GM19099 (cell line): ENCODE measurements around the gene FAAP20.

ENCODE experiments used
- POLR2A ChIP-seq: IDR thresholded peaks from 3 replicates; pipeline ENCODE4 v1.6.1; 2011; ENCODE audit warnings: low read depth; ENCODE audit not compliant: insufficient read length; ENCODE audit errors: extremely low read depth

The FAAP20 gene

DNA sequence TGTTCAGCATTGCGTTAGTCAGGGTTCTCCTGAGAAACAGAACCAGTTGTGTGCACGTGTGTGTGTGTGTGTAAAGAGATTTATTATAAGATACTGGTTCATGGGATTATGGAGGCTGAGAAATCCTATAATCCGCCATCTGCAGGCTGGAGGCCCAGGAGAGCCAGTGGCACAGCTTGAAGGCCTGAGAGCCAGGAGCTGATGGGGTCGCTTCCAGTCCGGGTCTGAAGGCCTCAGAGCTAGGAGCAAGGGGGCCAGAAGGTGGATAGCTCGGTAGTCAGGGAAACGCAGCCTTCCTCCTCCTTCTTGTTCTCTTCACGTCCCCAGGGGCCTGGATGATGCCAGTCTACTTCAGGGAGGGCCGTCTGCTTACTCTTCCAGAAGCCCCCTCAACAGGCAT is 37.7 kb downstream of the FAAP20 start:
- no peak for TF ChIP-seq POLR2A

GRCh38 chr1:2155788-2156187 is 38.8 kb downstream of the FAAP20 start:
- no peak for TF ChIP-seq POLR2A

- TF ChIP-seq POLR2A = no peak
These were observed 39.4 kb downstream of the FAAP20 start for GRCh38 chr1:2155147-2155598.

DNA sequence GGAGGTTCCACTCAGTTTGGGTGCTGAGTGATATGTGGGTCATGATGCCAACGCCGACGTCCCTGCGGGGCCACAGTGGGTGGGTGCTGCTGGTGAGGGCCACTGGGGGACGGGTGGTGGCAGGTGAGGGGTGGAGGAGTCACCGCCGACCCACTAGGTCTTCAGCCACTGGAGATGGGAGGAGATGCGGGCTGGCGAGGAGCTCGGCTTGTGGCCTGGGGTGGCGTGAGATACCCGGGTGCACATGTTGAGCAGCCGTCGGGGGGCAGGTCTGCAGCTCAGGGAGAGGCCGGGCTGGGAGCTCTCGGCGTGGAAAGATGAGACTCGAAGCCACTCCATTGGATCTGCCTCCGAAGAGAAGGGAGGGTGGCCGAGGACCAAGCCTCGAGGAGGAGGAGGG is 40.5 kb downstream of the FAAP20 start:
- TF ChIP-seq POLR2A = no peak

DNA sequence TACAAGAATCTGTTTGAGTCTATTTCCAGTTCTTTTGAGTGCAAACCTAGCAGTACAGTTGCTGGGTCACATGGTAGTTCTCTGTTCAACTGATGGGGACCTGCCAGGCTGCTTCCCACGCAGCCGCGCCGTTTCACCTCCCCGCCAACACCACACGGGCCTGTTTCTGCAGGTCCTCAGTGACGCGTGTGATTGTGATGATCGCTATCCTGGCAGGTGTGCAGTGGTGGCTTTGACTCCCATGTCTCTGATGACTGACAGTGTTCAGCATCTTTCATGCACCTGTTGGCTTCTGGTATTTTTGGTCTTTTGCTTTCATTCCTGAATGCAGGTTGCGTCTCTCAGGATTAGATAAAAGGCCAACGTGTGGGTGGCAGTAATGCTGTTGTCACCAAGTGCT is 41.6 kb downstream of the FAAP20 start:
- no peak for TF ChIP-seq POLR2A

DNA sequence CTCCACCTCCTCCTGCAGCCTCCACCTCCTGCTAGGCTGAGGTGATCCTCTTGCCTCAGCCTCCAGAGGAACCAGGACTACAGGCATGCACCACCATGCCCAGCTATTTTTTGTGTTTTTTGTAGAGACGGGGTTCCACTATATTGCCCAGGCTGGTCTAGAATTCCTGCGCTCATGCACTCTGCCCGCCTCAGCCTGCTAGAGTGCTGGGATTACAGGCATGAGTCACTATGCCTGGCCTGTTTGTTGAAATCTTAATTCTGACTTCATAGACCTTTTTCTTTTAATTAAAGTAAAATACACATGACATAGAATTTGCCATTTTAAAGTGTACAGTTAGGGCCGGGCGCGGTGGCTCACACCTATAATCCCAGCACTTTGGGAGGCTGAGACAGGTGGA is 42.7 kb downstream of the FAAP20 start:
- TF ChIP-seq POLR2A = no peak

GRCh38 chr1:2151252-2151651 is 43.3 kb downstream of the FAAP20 start:
- no peak for TF ChIP-seq POLR2A

DNA sequence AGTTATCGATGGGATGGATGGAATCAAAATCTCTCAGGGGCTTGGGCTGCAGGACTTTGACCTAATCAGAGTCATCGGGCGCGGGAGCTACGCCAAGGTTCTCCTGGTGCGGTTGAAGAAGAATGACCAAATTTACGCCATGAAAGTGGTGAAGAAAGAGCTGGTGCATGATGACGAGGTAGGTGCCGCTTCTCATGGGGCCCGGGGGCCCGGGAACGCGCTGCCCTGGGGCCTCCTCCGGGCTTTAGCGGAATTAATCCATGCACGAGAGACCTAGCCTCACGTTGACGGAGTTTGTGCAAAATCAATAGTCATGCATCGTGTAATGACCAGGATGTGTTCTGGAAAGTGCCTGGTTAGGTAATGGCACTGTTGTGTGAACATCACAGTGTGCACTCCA is 43.8 kb downstream of the FAAP20 start:
- no peak for TF ChIP-seq POLR2A

DNA sequence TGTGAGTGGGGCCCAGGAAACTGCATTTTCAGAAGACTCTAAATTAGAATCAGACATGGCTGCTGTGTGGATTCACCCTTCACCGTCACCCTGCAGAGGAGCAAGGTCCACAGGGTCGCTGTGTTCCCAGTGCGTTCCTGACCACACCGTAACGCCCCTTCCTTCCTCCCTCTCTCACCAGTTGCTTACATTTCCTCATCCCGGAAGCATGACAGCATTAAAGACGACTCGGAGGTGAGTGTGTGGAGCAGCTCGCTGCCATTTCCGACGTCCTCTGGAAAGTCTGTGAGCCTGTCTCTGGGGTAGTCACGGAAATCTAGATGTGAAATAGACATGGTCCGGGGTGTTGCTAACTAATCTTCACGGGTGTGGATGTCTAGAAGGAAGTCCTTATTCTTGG is 45.9 kb downstream of the FAAP20 start:
- TF ChIP-seq POLR2A = no peak

- no peak for TF ChIP-seq POLR2A
These were observed 47.6 kb downstream of the FAAP20 start for GRCh38 chr1:2146836-2147517.

DNA sequence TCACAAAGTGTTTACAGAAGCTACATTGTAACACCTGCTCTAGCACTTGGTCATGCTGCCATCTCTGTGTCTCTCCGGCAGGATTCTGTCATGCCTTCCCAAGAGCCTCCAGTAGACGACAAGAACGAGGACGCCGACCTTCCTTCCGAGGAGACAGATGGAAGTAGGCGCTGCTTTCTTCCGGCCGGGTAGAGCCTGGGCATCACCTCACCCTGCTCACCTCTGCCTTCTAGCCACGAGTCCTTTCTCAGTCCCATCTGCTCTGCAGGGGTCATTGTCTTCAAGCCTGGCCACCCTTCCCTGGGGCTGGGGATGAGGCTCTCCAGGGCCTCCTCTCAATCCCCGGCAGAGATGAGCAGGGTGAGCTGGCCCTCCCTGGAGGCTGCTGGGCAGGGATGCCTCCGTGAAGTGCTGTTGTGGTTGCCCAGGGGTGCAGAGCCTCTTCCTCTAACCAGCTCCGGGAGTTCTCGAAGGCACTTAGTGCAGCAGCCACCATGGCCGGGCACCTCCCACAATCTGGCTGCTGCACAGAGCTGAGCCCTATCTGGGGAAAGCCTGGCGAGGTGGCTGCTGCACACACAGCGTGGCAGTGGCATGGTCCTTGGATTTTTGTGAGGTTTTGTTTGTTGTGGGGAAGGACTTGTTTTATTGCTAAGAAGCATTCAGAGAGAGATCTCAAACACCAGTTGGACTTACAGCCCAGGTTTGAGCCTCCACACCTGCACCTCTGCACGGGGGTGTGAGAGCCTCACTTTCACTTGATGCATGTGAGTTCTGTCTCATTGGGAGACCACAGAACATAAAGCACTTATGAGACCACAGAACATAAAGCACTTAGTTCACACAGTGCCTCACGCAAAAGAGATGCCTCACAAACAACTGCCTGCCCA is 48.4 kb downstream of the FAAP20 start:
- TF ChIP-seq POLR2A = no peak

DNA sequence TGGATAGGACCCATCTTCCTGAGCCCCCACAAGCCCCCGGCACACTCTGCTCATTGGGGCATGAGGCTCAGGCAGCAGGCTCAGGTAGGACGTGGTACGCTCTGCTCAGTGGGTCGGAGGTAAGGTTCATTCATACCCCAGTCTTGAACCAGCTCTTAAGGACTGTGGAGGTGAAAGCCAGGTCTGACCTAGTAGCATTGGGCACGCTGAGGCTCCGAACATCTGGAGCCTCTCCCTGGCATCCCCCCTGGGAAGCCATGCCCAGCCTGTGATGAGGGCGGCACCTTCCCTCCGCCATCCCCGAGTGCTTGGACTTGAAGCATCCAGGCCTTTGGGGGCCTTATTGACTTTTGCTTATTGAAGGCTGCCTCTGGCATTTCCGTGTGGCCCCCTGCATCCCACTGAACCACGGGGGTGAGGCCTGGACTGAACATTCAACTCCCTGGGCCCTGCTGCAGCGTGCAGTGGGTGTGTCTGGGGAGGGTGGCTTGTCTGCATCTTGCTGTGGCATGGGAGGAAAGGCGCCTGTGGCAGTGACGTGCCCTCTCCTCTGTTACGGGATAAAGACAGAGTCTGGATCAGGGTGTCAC is 50.0 kb downstream of the FAAP20 start:
- TF ChIP-seq POLR2A = no peak

- no peak for TF ChIP-seq POLR2A
These were observed 50.6 kb downstream of the FAAP20 start for GRCh38 chr1:2143814-2144500.

- TF ChIP-seq POLR2A = no peak
These were observed 53.5 kb downstream of the FAAP20 start for GRCh38 chr1:2141025-2141424.
